ENCODE measurements around the gene MLX.
"Not testable (repeated sequence)": the region's sequence is repeated elsewhere in the genome, so short reads cannot be mapped to it uniquely, and the experiment has no call there.

MLX gene

DNA sequence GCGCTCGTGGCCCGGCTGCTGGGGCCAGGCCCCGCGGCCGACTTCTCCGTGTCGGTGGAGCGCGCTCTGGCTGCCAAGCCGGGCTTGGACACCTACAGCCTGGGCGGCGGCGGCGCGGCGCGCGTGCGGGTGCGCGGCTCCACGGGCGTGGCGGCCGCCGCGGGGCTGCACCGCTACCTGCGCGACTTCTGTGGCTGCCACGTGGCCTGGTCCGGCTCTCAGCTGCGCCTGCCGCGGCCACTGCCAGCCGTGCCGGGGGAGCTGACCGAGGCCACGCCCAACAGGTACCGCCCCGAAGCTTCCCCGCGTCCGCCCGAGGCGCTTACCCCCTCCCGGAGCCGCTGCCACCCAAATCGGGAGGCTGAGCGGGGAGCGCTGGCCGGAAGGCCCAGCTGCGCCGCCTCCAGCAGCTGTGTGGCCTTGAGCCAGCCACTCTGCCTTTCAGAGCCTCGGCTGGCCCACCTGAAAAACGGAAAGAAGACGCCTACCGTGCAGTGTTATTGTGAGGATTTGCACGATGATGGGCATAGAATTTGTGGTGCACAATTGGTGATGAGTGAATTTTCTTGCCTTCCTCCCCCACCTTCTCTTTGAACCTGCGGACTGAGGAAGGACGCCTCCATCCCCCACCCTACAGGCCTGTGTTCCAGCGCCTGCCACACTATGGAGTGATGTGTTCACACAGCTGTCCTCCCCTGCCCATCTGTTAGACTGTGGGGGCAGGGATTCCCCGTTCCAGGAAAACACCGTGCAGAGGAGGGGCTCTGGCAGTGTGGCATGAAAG is 30.3 kb upstream of the MLX start:
- peak; percentile 96 for DNase-seq (ENCODE audit: low spot score)

DNA sequence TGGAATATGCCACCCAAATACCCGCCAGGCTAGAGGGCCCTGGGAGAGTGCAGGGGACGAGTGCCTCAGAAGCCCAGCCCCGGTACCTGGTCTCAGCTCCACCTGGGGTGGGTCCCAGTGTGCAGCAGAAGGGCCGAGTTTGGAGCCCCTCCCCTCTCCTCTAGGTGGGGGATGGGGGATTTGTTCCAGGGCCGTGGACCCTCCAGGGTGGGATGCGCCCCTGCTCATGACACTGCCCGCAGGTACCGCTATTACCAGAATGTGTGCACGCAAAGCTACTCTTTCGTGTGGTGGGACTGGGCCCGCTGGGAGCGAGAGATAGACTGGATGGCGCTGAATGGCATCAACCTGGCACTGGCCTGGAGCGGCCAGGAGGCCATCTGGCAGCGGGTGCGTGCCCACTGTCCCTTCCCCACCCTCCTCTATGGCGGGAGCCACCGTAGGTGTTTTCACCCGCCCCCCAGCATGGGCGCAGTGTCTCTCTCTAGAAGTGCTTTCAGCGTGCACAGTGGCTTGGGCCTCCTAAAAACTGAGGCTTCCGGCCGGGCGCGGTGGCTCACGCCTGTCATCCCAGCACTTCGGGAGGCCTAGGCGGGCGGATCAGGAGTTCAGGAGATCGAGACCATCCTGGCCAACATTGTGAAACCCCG is 29.6 kb upstream of the MLX start:
- DNase-seq (ENCODE audit: low spot score): no peak

DNA sequence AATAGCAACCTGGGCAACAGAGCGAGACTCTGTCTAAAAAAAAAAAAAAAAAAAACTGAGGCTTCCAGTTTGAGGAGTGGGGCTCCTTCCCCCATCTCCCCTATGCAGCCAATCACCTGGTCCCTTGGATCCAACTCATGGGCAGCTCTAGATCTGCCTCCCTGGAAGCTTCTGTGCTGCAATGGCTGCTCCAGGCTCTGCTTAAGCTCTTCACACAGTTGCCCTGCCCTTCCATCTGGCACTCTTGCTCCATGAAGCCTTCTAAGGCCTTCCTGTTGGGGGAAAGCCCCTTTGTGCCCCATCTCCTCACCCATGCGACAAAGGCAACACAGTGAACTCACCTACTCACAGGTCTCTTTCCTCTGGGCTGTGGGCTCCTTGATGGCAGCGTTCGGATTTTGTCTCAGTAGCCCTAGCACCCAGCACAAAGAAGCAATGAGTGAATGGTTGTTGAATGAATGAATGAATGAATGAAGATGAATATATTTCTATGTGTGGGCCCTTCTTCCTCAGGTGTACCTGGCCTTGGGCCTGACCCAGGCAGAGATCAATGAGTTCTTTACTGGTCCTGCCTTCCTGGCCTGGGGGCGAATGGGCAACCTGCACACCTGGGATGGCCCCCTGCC is 29.0 kb upstream of the MLX start:
- DNase-seq (ENCODE audit: low spot score): no peak

DNA sequence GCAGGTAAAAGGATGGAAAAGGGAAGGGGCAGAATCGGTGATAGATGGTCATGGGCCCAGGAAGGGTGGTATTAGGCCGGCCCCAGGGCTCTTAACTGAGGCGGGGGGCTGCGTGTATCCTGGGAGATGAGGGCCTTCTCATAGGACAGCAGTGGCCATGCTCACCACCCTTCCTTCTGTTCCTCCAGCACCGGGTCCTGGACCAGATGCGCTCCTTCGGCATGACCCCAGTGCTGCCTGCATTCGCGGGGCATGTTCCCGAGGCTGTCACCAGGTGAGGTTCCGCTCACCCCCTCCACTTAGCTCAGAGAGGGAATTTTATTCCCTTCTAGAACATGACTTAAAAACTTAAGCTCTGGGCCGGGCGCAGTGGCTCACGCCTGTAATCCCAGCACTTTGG is 28.4 kb upstream of the MLX start:
- no peak for DNase-seq (ENCODE audit: low spot score)

DNA sequence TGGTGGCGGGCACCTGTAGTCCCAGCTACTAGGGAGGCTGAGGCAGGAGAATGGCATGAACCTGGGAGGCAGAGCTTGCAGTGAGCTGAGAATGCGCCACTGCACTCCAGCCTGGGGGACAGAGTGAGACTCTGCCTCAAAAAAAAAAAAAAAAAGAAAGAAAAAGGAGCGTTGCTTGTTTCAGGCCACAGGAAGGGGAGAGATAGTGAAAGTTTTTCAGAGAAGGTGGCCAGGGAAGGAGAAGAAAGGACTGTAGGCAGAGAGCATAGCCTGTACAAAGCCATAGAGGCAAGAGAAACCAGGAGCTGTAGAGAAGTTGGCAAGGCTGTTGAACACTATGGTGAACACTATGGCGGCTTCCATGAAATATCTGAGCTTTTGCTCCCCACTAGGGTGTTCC is 26.3 kb upstream of the MLX start:
- DNase-seq (ENCODE audit: low spot score): not testable (repeated sequence)

DNA sequence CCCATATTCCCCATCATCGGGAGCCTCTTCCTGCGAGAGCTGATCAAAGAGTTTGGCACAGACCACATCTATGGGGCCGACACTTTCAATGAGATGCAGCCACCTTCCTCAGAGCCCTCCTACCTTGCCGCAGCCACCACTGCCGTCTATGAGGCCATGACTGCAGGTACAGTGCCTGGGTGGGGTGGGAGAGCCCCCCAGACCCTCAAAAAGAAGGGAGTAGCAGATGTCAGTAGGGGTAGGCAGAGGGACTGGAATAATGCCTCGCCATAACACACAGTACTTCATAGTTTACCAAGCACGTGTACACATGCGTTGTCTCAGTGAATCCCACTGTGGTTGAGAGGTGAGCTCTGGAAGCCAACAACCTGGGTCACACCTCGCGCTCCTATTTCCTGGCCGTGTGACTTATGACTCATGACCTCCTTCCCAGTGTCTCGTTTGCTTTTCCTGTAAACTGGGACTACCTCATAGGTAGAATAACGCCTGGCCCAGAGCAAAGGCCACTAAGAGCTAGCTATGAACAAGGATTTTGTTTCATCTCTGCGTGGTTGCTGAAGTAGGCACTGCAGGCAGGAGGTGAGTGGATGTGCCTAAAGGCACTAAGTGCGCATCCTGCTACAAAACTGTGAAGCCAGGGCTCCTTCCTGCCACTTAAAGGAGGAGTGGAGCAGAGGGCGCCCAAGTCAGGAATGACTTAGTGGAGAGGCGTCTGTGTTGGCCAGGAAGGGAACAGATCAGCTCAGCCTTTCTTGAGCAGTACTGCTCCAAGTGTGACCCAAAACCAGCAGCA is 25.7 kb upstream of the MLX start:
- no peak for DNase-seq (ENCODE audit: low spot score)

DNA sequence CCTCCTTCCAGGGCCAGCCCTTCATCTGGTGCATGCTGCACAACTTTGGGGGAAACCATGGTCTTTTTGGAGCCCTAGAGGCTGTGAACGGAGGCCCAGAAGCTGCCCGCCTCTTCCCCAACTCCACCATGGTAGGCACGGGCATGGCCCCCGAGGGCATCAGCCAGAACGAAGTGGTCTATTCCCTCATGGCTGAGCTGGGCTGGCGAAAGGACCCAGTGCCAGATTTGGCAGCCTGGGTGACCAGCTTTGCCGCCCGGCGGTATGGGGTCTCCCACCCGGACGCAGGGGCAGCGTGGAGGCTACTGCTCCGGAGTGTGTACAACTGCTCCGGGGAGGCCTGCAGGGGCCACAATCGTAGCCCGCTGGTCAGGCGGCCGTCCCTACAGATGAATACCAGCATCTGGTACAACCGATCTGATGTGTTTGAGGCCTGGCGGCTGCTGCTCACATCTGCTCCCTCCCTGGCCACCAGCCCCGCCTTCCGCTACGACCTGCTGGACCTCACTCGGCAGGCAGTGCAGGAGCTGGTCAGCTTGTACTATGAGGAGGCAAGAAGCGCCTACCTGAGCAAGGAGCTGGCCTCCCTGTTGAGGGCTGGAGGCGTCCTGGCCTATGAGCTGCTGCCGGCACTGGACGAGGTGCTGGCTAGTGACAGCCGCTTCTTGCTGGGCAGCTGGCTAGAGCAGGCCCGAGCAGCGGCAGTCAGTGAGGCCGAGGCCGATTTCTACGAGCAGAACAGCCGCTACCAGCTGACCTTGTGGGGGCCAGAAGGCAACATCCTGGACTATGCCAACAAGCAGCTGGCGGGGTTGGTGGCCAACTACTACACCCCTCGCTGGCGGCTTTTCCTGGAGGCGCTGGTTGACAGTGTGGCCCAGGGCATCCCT is 23.5 kb upstream of the MLX start:
- DNase-seq (ENCODE audit: low spot score): no peak

DNA sequence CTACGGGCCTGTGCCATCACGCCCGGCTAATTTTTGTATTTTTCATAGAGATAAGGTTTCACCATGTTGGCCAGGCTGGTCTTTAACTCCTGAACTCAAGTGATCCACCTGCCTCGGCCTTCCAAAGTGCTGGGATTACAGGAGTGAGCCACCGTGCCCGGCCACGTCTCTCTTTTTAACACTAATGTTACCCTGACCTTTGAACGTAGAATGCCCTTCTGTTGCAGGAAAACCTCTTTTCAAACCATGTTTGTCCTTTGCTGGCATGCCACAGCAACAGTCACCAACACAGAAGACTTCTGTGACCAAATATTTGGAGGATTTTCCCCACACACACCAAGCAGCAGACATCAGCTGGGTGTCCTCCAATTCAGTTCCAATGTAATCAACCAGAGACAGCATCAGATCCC is 22.0 kb upstream of the MLX start:
- no peak for DNase-seq (ENCODE audit: low spot score)

DNA sequence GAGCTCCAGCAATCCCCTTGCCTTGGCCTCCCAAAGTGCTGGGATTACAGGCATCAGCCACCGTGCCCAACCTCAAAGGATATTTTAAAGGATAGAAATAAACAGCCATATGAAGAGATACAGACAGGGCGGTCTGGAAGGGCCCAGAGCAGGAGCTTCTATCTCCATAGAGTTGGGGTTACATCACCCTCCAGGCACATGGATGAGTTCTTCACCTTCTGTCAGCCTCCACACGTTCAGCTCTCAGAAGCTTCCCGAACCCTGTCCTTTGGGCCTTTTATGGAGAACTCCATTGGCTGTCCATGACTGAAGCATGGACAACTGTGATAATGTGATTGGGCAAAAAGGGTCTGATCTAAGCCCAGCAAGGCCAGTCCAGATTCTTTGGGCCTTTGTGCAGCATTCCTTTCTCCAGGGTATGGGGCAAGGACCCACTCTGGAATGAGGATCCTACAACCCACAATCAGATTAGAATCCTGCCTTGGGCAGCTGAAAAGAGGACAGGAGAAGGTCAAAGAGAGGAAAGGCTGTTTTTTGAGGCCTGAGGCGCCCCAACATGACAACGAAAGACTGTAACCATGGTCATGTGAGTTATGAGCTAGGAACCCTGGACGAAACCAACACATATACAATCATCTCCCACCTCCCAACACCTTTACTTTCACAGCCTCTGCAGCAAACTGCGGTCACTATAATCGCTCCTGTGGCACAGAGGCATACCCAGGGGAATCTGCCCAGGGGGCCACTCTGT is 21.0 kb upstream of the MLX start:
- not testable (repeated sequence) for DNase-seq (ENCODE audit: low spot score)

DNA sequence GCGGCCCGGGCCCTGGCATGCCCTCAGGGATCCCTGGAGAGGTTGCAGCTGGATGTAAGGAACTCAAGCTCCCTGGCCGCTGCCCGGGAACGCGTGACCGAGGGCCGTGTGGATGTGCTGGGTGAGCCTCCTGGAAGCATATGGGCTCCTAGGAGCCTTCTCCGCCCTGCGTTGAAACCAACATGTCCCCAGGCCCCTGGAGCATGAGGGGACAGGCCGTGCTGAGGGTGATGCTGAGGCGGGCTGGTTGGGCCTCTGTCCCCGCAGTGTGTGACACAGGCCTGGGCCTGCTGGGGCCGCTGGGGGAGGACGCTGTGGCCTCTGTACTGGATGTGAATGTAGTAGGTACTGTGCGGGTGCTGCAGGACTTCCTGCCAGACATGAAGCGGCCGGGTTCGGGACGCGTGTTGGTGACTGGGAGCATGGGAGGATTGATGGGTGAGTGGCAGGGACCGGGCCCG is 19.9 kb upstream of the MLX start:
- no peak for DNase-seq (ENCODE audit: low spot score)

DNA sequence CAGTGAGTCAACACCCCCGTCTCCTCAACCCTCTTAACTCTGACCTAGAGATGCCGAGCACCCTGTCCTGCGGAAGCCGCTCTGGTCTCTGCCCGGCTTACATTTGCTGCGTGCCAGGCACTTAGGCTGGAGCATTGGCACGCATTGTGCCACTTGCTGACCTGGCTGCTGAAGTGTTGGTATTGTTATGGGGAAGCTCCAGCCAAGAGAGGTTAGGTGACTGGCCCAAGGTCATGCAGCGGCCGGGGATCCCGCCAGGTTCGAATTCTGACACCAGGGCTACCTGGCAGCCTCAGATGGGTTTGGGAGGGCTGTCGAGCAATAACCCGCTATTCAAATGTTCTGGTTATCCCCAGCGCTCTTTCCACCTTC is 19.2 kb upstream of the MLX start:
- DNase-seq (ENCODE audit: low spot score): no peak

DNA sequence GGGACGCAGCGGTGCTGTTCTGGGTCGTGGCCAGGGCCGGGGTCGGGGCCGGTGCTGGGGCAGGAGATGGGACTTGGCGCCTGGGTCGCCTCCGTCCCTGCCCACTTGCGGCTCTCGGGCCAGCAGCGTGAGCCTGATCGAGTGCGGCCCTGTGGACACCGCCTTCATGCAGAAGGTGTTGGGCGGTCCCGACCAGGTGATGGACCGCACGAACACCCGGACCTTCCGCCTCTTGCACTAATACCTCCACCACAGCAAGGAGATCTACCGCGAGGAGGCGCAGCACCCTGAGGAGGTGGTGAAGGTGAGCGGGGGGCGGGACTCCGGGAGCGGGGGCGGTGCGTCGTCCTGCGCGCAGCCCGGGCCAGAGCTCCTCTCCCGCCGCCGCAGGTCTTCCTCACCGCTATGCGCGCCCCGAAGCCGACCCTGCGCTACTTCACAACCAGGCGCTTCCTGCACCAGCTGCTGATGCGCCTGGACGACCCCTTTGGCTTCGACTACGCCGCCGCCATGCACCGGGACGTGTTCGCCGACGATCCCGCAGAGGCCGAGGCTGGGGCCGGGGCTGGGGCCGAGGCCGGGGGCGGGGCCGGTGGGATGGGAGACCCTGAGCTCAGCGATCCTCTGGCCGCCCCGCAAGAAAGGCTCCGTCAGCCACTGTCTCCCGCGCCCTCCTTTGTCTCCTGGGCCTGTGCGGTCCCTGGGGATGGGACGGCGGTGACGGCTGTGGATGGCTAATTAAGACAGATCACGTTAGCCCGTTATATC is 18.6 kb upstream of the MLX start:
- peak; percentile 84 for DNase-seq (ENCODE audit: low spot score)

DNA sequence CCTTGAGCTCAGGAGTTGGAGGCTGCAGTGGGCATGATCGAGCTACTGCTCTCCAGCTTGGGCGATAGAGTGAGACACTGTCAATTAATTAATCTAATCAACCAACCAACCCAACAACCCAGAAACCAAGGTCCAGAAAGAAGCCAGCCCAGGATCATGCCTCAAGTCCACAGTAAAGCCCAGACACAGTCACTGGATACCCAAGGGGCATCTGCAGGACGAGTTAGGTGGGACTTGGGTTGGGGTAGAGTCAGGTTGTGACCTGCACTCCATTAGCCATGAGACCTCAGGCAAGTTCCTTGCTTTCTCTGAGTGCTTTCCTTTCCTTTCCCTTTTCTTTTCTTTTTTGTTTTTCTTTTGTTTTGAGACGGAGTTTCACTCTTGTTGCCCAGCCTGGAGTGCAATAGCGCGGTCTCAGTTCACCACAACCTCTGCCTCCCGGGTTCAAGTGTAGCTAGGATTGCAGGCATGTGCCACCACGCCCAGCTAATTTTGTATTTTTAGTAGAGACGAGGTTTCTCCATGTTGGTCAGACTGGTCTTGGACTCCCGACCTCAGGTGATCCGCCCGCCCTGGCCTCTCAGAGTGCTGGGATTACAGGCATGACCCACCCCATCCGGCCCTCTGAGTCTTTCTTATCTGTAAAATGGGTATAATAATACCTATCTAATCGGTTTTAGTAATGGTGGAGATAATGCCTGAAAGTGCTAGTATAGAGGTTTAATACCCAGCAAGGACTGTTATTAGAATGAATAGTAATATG is 17.7 kb upstream of the MLX start:
- DNase-seq (ENCODE audit: low spot score): no peak

DNA sequence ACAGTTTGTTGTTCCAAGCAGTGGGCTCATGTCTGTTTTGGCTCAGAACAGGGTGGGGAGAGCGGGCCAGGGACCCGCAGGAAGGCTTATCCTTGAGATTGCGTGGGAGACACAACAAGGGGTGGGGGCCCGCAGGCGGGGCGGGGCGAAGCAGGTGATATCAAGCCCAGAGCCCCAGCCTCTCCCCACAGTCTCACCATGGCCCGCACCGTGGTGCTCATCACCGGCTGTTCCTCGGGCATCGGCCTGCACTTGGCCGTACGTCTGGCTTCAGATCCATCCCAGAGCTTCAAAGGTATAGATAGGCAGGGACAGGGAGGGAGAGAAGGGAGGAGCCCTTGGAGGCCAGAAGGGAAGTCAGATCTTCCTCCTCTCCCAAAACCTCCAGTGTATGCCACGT is 14.2 kb upstream of the MLX start, which contains the start of gene HSD17B1:
HSD17B1 (plus strand) TSS at position 188 of the 400 bp plus-strand sequence; CDS start at position 199, 11 bp downstream.
- DNase-seq (ENCODE audit: low spot score): not testable (repeated sequence)

DNA sequence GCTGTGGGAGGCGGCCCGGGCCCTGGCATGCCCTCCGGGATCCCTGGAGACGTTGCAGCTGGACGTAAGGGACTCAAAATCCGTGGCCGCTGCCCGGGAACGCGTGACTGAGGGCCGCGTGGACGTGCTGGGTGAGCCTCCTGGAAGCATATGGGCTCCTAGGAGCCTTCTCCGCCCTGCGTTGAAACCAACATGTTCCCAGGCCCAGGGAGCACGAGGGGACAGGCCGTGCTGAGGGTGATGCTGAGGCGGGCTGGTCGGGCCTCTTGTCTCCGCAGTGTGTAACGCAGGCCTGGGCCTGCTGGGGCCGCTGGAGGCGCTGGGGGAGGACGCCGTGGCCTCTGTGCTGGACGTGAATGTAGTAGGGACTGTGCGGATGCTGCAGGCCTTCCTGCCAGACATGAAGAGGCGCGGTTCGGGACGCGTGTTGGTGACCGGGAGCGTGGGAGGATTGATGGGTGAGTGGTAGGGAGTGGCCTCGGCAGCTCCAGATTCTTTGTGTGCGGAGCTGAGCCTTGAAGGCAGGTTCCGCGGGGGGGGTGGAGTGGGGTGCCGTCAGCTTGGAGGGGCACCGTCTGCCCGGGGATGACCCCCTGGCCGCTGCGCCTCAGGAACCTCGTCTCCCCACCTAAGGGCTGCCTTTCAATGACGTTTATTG is 13.6 kb upstream of the MLX start:
- DNase-seq (ENCODE audit: low spot score): no peak

DNA sequence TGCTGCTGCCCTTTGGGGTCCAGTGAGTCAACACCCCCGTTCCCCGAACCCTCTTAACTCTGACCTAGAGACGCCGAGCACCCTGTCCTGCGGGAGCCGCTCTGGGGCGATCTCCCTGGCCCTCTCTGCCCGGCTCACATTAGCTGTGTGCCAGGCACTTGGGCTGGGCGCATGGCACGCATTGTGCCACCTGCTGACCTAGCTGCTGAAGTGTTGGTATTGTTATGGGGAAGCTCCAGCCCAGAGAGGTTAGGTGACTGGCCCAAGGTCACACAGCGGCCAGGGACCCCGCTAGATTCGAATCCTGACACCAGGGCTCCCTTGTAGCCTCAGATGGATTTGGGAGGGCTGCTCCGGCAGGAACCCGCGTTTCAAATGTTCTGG is 13.0 kb upstream of the MLX start:
- no peak for DNase-seq (ENCODE audit: low spot score)

DNA sequence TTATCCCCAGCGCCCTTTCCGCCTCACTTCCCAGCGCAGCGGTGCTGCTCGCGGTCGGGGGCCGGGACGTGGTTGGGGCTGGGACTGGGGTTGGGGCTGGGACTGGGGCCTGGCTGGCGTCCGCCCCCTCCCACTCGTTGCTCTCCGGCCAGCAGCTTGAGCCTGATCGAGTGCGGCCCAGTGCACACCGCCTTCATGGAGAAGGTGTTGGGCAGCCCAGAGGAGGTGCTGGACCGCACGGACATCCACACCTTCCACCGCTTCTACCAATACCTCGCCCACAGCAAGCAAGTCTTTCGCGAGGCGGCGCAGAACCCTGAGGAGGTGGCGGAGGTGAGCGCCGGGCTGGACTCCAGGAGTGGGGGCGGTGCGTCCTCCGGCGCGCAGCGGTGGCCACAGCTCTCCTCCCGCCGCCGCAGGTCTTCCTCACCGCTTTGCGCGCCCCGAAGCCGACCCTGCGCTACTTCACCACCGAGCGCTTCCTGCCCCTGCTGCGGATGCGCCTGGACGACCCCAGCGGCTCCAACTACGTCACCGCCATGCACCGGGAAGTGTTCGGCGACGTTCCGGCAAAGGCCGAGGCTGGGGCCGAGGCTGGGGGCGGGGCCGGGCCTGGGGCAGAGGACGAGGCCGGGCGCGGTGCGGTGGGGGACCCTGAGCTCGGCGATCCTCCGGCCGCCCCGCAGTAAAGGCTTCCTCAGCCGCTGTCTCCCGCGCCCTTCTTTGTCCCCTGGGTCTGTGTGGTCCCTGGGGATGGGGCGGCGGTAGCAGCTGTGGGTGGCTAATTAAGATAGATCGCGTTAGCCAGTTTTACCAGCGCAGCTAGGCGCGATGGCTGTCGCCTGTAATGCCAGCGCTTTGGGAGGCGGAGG is 12.4 kb upstream of the MLX start:
- peak; percentile 83 for DNase-seq (ENCODE audit: low spot score)
